Measurements from ENCODE around the gene CPNE7.

- TF ChIP-seq MYC (IDR thresholded peaks at IDR 0.05; ENCODE audit: insufficient read depth, insufficient read length, insufficient replicate concordance, low read length, severe bottlenecking) (no peak), RFX5 (IDR thresholded peaks at IDR 0.05; ENCODE audit: low read depth, low read length) (no peak), CTCF (IDR thresholded peaks at IDR 0.05 in 2 of 3, conservative IDR thresholded peaks at IDR 0.05 in 1 of 3; ENCODE audit: control insufficient read depth in 2 of 3, extremely low read depth in 1 of 3, insufficient read depth in 1 of 3, low read depth in 3 of 3, low read length in 3 of 3) (no peak), EZH2 (IDR thresholded peaks at IDR 0.05; ENCODE audit: borderline replicate concordance, control insufficient read depth, low read depth, low read length) (no peak), MXI1 (IDR thresholded peaks at IDR 0.05; ENCODE audit: low read depth, low read length) (no peak), BRCA1 (IDR thresholded peaks at IDR 0.05; ENCODE audit: low read depth, low read length) (no peak), STAT1 (conservative IDR thresholded peaks at IDR 0.05) (no peak), BHLHE40 (IDR thresholded peaks at IDR 0.05; ENCODE audit: borderline replicate concordance in 1 of 2, low read depth in 2 of 2, low read length in 1 of 2) (no peak), ZZZ3 (IDR thresholded peaks at IDR 0.05; ENCODE audit: control insufficient read depth, insufficient read length, low read depth) (no peak), MLLT1 (IDR thresholded peaks at IDR 0.05) (no peak), MAX (IDR thresholded peaks at IDR 0.05; ENCODE audit: low read depth, low read length) (no peak)
Observed at GRCh38 chr16:89545831-89546574, 29.6 kb upstream of the CPNE7 start.

Data from GM12878 (cell line).